Keratinocyte (primary cell): Measurements from ENCODE around the gene SDCCAG8.

Experiments
- EZH2 ChIP-seq: IDR thresholded peaks from one replicate; pipeline ENCODE4 v1.6.1; 2012; ENCODE audit warnings: inconsistent platforms, mild to moderate bottlenecking, low read length, moderate library complexity
- TF ChIP-seq, protein P1 (sequence below), 3 experiments: IDR thresholded peaks in 1 of 3; conservative IDR thresholded peaks in 1 of 3; optimal IDR thresholded peaks in 1 of 3; 2 replicates in 2 of 3; 3 replicates in 1 of 3; pipeline versions ENCODE3 to v1.5.1; 2011; ENCODE audit warnings: low read length in 3 of 3, mild to moderate bottlenecking in 3 of 3, moderate library complexity in 2 of 3, control low read depth in 1 of 3, inconsistent platforms in 1 of 3; ENCODE audit not compliant: insufficient read depth in 2 of 3; ENCODE audit errors: extremely low read depth in 1 of 3

DNA sequence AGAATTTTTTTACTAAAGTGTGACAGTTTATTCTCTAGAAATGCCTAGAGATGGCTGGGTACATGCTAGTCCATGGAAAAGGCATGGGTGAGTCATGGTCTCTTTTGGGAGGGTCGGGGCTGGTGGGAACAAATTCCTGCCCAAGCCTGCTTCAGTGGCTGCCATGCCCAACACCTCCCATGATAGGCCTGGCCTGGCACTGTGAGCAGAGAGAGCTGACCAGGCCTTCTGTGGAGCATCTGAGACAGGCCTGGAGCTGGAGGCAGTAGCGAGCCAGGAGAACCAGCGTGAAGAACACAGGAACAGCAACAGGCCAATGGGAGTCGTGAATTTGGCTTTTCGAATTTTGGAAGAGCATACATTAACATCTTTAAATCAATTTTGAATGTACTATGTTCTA, 209.2 kb downstream of the SDCCAG8 start:
- TF ChIP-seq, protein P1, sequence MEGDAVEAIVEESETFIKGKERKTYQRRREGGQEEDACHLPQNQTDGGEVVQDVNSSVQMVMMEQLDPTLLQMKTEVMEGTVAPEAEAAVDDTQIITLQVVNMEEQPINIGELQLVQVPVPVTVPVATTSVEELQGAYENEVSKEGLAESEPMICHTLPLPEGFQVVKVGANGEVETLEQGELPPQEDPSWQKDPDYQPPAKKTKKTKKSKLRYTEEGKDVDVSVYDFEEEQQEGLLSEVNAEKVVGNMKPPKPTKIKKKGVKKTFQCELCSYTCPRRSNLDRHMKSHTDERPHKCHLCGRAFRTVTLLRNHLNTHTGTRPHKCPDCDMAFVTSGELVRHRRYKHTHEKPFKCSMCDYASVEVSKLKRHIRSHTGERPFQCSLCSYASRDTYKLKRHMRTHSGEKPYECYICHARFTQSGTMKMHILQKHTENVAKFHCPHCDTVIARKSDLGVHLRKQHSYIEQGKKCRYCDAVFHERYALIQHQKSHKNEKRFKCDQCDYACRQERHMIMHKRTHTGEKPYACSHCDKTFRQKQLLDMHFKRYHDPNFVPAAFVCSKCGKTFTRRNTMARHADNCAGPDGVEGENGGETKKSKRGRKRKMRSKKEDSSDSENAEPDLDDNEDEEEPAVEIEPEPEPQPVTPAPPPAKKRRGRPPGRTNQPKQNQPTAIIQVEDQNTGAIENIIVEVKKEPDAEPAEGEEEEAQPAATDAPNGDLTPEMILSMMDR (optimal IDR thresholded peaks at IDR 0.05 in 1 of 3, IDR thresholded peaks at IDR 0.05 in 1 of 3, conservative IDR thresholded peaks at IDR 0.05 in 1 of 3; ENCODE audit: extremely low read depth in 1 of 3, insufficient read depth in 2 of 3, low read length in 3 of 3): peak in 1 of 3 experiments; percentile 4
- no peak for TF ChIP-seq EZH2
